NB4 (cell line): ENCODE data around the gene GMNC.
"Not testable (repeated sequence)": the region's sequence is repeated elsewhere in the genome, so short reads cannot be mapped to it uniquely, and the experiment has no call there.

Experiments used
- DNase-seq: peaks from one replicate; pipeline ENCODE4 v3.0.0; 2010; ENCODE audit warnings: low read depth
- H3K4me3 ChIP-seq: one replicate; pipeline ENCODE4 v1.5.1; 2011; ENCODE audit warnings: mild to moderate bottlenecking, low read depth, low read length, moderate library complexity
- MYC ChIP-seq: IDR thresholded peaks from 2 replicates; pipeline ENCODE4 v1.6.1; 2011; ENCODE audit warnings: low read depth, low read length
- POLR2A ChIP-seq: IDR thresholded peaks from 2 replicates; pipeline ENCODE4 v1.6.1; 2011; ENCODE audit warnings: mild to moderate bottlenecking; ENCODE audit not compliant: insufficient read length; ENCODE audit errors: extremely low read depth
- TF ChIP-seq, protein P1 (sequence below): IDR thresholded peaks from 2 replicates; pipeline ENCODE4 v1.6.1; 2011; ENCODE audit warnings: low read depth, low read length
- TF ChIP-seq, protein P2 (sequence below): IDR thresholded peaks from one replicate; pipeline ENCODE4 v1.5.1; 2012; ENCODE audit warnings: low read depth, low read length

The GMNC gene

DNA sequence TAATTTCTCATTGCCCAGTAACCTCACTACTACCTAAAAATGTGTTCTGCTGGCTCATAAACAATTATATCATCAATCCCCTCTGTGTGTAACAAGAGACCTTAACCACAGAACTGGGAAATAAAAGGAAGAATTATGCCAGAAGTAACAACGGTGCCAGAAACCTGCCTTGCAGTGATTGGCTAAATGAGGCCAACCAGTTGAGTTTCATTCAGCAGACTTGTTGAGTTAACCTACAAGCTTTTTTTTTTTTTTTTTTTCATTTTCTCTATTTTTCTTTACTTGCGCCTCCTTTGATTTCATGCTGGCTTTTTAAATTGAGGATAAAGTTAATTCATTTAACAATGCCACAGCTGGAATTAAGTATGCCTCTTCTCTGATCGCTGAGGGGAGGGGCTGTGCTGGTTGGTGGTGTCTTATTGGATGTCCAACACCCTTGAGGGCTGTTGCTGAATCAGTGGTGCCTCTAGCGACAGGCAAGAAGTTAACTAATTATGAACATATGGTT is 30.0 kb upstream of the GMNC start:
- TF ChIP-seq, protein P1, sequence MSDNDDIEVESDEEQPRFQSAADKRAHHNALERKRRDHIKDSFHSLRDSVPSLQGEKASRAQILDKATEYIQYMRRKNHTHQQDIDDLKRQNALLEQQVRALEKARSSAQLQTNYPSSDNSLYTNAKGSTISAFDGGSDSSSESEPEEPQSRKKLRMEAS: no peak
- TF ChIP-seq MYC (no peak), POLR2A (no peak)
- TF ChIP-seq, protein P2, sequence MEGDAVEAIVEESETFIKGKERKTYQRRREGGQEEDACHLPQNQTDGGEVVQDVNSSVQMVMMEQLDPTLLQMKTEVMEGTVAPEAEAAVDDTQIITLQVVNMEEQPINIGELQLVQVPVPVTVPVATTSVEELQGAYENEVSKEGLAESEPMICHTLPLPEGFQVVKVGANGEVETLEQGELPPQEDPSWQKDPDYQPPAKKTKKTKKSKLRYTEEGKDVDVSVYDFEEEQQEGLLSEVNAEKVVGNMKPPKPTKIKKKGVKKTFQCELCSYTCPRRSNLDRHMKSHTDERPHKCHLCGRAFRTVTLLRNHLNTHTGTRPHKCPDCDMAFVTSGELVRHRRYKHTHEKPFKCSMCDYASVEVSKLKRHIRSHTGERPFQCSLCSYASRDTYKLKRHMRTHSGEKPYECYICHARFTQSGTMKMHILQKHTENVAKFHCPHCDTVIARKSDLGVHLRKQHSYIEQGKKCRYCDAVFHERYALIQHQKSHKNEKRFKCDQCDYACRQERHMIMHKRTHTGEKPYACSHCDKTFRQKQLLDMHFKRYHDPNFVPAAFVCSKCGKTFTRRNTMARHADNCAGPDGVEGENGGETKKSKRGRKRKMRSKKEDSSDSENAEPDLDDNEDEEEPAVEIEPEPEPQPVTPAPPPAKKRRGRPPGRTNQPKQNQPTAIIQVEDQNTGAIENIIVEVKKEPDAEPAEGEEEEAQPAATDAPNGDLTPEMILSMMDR: no peak
- H3K4me3 ChIP-seq: no peak overlapping the region
- DNase-seq: no peak

DNA sequence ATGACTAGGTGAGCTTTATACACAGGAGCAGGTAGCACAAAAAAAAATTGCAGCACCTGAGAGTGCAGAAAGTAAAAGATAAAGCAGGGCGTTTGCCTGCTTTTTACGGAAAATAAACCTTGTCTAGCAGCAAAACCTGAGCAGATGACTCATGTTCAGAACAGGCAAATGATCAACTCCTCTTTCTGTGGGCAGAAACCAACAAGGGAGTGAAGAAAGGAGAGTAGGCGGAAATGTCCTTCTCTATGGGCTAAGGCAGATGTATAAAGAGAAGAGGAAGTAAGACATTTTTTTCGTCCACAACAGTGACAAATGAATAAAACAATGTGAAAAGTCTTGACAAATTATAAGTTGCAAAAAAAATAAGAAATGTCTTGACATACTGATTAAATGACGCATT is 24.5 kb upstream of the GMNC start:
- peak; percentile 73 for DNase-seq
- TF ChIP-seq, protein P1: 0 out of 2 replicates have a peak, but pooled peaks have one; percentile 8
- TF ChIP-seq POLR2A: no peak
- TF ChIP-seq, protein P2: no peak
- no peak overlapping the region for H3K4me3 ChIP-seq

DNA sequence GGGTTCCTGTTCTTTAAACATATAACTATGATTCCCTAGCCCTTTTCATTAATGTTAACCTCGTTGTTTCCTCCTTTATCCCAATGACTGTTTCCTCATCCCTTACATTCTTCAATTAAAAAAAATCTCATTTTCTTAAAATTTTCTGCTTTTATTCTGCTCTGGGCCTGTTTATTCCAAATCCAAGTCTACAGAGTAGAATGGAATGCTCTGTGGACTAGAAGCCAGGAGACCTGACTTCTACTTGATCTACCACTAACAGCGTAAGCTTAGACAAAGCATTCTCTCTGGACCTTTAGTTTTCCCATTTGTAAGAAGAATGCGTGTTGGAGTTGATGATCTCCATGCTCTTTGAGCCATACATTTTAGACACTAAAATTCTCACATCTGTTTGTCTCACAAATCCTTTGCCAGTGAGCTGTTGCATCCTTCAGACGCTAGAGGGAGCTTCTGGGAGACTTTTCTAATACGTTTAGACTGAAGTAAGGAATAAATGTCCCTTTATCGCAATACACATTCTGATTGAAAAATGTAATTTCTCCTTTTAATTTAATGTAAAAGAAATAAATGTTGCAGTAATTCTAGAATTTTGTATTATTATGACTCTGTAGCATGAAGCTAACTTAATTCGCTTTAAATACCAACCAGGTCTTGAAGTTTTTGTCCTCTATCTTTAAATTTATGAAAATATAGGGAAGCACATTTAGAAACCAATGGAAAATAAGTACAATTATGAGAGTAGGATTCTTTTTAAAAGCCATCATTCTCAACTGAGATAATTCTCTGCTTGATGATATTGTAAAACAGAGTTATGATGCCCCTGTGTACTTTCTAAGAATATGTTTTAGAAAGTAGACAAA is 21.7 kb upstream of the GMNC start:
- H3K4me3 ChIP-seq: no peak overlapping the region
- no peak for TF ChIP-seq POLR2A
- TF ChIP-seq, protein P2: peak; percentile 85
- peak; percentile 59 for DNase-seq

DNA sequence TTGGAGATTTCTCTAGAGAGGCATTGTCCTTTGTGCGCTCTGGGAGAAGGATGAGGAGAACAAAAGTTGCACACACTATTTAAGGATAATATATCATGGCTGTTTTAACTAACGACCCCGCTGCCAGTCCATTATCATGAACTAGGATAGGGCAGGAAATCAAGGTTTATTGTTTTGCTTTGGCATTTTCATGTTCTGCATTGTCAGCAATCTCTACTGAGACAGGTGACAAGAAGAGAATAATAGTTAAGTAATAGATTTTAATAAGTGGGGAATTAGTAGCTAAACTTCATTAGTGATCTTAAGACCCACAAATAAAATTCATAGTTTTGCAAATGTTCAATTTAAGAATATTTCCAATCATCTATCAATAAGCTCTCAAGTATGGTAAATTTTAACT is 20.6 kb upstream of the GMNC start:
- no peak for DNase-seq
- H3K4me3 ChIP-seq: no peak overlapping the region
- no peak for TF ChIP-seq POLR2A
- TF ChIP-seq, protein P2: no peak
- no peak for TF ChIP-seq MYC
- TF ChIP-seq, protein P1: no peak

DNA sequence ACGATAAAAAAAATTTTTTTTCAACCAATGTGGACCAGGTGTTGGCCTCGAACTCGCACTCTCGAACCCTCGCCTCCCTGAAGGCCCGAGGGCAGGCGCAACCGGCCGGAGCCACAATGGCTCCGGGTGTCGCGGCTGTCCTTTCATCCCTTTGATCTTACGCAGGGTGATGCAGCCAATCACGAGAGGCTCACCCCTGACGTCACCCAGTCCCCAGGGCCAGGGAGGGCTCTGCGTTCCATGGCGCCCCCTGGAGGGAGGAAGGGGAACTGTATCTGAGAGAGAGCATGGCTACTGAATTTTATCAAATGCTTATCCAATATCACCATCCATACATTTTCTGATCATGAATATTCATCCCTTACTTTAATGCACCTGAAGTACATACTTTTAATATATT is 15.4 kb upstream of the GMNC start:
- TF ChIP-seq, protein P1: no peak
- TF ChIP-seq, protein P2: peak; percentile 55
- H3K4me3 ChIP-seq: no peak overlapping the region
- peak; percentile 26 for DNase-seq

DNA sequence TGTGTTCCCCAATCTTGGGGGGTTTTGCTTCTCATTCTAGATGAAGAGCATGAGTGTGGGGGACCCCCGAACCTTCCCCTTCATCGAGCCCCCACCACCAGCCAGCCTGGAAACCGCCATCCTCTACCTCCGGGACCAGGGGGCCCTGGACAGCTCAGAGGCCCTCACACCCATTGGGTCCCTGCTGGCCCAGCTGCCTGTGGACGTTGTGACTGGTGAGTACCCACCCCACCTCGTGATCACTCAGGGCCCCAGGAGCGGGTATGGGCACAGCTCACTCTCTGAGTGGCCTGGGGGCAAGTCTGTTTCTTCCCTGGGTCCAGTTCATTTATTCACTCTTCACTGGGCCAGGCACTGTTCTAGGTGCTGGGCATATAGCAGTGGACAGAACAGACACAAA is 13.9 kb upstream of the GMNC start:
- not testable (repeated sequence) for DNase-seq, H3K4me3 ChIP-seq

DNA sequence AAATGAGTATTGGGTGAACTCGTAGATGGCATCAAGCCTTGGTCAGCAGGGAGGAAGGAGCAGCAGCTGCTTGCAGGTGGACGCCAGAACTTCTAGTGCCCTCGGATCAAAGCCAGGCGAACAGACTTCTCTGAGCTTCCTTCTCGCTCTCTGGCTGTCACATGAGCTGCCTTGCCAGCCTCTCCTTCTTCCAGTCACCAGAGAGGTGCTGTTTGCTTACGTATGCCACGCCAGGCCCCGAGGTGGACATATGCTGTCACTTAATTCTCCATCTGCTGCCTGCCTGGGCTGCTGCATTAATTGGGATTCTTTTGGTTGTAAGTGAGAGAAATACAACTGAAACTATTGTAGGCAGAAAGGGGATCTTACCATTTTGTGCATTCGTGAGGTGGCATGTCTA is 12.6 kb upstream of the GMNC start:
- not testable (repeated sequence) for DNase-seq, H3K4me3 ChIP-seq
